GM12875 (cell line): ENCODE data around the gene NUP62.

Source experiments
- H3K4me3 ChIP-seq: one replicate; pipeline ENCODE4 v1.5.1; 2011; ENCODE audit warnings: low read depth, low read length, control low read depth
- TF ChIP-seq, protein P1 (sequence below): IDR thresholded peaks from 2 replicates; pipeline ENCODE4 v1.5.1; 2011; ENCODE audit warnings: low read depth, mild to moderate bottlenecking, control low read depth, inconsistent platforms, low read length, moderate library complexity, borderline replicate concordance; ENCODE audit not compliant: insufficient read depth

The NUP62 gene

DNA sequence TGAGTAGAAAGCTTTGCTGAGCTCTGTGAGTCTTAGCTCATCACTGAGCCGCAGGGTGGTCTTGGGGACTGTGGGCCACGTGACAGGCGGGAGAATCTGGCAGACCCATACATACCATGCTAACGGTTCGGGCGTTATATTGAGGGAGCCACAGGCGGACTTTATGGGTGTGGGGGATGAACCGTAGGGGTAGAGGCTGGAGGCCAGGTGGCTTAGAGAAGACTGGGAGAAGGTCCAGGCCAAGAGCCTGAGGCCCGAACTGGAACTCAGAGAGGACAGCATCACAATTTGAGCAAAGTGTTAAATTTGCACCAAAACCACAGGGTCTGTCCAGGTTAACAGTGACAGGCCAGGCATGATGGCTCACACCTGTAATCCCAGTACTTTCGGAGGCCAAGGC lies 15.6 kb downstream of the NUP62 start:
- no peak overlapping the region for H3K4me3 ChIP-seq
- TF ChIP-seq, protein P1, sequence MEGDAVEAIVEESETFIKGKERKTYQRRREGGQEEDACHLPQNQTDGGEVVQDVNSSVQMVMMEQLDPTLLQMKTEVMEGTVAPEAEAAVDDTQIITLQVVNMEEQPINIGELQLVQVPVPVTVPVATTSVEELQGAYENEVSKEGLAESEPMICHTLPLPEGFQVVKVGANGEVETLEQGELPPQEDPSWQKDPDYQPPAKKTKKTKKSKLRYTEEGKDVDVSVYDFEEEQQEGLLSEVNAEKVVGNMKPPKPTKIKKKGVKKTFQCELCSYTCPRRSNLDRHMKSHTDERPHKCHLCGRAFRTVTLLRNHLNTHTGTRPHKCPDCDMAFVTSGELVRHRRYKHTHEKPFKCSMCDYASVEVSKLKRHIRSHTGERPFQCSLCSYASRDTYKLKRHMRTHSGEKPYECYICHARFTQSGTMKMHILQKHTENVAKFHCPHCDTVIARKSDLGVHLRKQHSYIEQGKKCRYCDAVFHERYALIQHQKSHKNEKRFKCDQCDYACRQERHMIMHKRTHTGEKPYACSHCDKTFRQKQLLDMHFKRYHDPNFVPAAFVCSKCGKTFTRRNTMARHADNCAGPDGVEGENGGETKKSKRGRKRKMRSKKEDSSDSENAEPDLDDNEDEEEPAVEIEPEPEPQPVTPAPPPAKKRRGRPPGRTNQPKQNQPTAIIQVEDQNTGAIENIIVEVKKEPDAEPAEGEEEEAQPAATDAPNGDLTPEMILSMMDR = no peak

DNA sequence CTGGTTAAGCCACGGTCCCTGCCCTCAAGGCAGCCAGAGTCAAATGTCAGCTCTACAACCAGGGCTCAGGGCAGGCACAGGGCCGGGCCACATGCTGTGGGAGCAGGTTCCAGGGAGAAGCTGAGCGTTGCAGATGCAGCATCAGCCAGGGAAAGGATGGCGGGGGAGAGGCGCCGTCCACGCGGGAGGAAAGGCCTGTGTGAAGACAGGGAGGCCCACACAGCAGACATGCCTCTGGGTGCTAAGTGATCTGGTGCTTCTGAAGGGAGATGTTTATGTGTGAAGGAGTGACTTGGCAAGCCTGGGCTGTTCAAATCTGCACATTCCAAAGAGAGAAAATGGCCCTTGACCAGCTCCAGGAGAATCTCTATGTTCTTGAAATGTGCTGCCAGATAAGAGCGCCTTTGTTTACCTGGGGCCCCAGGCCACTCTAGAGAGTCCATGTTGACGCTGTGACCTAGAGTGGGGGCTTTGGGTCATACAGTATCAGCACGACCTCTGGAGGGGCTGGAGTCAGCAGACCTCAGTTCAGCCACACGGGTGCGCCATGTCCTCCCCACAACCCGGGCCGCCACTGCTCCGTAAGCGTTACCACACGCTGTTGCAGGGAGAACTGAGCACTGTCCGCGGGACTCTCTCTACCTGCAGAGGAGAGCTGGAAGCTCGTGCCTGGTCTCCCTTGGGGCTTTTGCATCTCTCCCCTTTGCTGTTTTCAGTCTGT lies 16.2 kb downstream of the NUP62 start:
- H3K4me3 ChIP-seq = no peak overlapping the region
- TF ChIP-seq, protein P1 = peak; percentile 43; the same call in 1 of the 2 replicates

DNA sequence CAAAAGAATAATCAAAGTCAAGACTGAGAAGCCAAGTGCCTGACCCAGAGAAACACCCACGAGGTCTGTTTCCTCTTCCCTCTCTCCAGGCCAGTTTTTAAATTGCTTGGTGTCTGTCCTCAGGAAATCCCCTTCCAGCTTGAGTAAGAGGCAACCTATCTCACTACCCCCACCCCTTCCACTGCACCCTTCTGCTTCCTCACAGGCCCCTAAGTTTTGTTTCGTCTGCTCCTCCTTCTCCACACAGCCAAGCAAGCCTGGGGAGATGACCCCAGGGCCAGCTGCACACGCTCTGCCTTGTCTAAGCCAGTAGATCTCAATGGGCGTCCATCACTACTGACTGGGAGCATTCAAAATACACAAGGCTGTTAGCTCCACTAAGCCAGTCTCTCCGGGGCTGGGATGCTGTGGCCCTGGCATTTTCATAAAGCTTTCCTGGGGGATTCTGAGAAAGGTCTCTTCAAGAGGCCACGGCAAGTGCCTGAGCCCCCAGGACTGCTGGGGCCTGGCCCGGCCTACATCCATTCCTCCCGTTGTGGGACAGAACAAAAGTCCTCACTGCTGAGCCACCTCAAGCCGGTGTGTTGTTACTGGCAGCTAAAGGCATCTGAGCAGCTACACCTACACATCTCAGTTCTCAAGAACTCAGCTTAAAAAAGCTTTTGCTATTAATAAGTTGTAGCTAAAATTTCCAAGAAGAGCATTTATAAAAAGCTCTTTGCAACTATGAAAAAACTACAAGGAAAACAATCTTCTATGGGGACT lies 17.7 kb downstream of the NUP62 start:
- TF ChIP-seq, protein P1 = no peak
- peak overlapping the region; percentile 19 for H3K4me3 ChIP-seq

DNA sequence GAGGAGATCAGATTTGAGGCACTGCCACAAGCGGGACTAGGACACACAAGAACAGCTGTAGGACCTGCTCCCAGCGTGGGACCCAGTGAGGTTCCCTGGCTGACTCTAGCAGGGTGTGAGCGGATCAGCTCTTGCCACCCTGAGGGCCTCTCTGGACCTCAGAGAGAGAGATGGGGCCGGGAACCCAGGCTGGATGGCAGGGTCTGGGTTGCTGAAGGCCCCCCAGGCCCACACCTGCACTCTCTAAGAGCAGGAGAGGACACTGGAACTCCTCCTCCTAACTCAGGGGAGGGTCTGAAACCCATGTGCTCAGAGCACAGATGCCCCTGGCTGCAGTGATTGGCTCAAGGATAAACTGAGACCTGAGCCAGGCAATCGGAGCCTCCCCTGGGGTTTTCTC lies 19.1 kb downstream of the NUP62 start:
- TF ChIP-seq, protein P1 = no peak
- H3K4me3 ChIP-seq = no peak overlapping the region

DNA sequence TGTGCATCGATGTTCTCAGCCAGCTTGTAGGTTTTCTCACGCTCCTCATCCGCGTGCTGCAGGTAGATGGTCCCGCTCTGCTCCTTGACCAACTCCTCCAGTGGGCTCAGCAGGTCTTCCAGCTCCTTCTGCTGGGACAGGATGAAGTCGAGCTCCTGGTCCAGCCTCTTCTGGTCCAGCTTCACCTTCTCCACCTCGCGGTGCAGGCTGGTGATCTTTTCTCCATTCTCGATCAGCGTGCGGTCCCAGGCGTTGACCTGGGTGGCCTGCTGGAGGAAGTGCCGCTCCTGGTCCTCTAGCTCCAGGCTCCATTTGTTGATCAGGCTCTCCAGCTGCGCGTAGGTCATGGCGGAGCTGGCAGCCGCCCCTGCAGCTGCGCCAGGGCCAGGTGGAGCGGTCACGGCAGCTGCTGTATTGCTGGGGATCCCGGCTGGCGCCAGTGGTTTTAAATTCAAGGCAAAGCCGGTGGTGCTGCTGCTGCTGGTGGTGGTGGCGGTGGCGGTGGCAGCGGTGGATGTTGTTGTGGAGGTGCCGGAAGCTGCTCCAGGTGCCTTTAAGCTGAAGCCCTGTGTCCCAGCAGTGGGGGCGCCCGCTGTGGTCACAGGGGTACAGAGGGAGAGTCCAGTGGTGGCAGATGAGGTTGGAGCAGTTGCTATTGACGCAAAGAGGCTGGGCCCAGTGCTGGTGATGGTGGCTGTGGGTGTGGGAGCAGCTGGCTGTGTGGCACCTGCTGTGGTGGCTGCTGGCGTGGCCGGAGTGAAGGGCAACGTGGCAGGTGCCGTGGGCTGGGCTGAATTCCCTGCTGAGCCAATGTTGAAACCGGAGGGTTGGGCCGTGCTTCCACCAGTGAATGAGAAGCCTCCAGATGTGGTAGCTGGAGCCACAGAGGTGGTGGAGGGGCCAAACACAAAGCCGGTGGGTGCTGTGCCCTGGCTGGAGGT lies 20.6 kb downstream of the NUP62 start:
- H3K4me3 ChIP-seq = no peak overlapping the region
- TF ChIP-seq, protein P1 = no peak

DNA sequence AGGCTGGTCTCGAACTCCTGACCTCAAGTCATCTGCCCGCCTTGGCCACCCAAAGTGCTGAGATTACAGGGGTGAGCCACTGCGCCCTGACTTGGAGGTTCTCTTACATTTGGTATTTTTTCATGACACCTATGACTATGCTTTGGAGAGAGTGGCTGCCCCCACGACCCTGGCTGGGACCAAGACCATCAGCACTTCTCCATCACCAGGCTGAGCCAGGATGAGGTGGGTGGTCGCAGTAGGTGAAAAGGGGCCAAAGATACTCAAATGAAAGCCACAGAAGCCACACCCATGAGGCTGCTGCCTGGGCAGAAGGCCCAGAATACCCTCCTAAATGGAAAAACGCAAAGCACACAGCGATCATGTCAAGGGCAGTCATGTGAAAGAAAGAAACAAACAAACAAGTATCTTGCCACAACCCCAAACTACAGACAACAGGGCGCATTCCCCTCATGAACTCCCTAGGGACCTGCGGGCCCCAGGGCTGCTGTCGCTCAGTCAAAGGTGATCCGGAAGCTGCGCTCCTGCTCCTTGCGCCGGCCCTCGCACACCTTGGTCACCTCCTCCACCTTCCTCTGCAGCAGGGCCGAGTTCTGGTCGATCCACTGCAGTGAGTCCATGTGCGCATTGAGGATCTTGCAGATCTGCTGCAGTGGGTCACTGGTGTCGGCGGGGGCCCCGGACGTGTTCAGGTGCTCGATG lies 21.4 kb downstream of the NUP62 start:
- no peak overlapping the region for H3K4me3 ChIP-seq
- TF ChIP-seq, protein P1 = no peak
